Astrocyte of the hippocampus (primary cell): ENCODE data around the gene SLC39A5.
"Not testable (repeated sequence)": the region's sequence is repeated elsewhere in the genome, so short reads cannot be mapped to it uniquely, and the experiment has no call there.

Experiments used
- DNase-seq: peaks from one replicate; pipeline ENCODE4 v3.0.0; 2011; ENCODE audit warnings: low read depth, low spot score

The SLC39A5 gene

GRCh38 chr12:56278905-56279304, 49.1 kb downstream of the SLC39A5 start:
- DNase-seq: no peak

GRCh38 chr12:56280849-56281248, 51.0 kb downstream of the SLC39A5 start:
- no peak for DNase-seq

GRCh38 chr12:56282030-56282429, 52.2 kb downstream of the SLC39A5 start:
- no peak for DNase-seq

GRCh38 chr12:56282579-56282978, 52.7 kb downstream of the SLC39A5 start:
- DNase-seq: no peak

- not testable (repeated sequence) for DNase-seq
These were observed 54.4 kb downstream of the SLC39A5 start for GRCh38 chr12:56284263-56284662.

- no peak for DNase-seq
These were observed 56.4 kb downstream of the SLC39A5 start for GRCh38 chr12:56286044-56286830.
